ENCODE data around the gene DDX39A. TPM values are rescaled to one million over a fixed set of nuclear protein-coding genes. Genes with fewer than 3 reads are reported as not detected.

DDX39A gene
- polyA plus RNA-seq, 1 donor from 2014 or later, result 76.4 TPM

- H3K4me3 ChIP-seq (ENCODE audit: low read length), result no peak overlapping the region
- H3K36me3 ChIP-seq (ENCODE audit: insufficient read depth, low read length), result no peaks in the 10 kb centered on the region
- no peaks in the 10 kb centered on the region for H3K27me3 ChIP-seq (ENCODE audit: insufficient read depth, low read depth, low read length)
- H3K79me2 ChIP-seq (replicated peaks; ENCODE audit: insufficient read depth, low read length), result peaks cover under 1% of the 10 kb centered on the region
- H2AFZ ChIP-seq (ENCODE audit: low read depth, low read length), result no peak overlapping the region
- H3F3A ChIP-seq (ENCODE audit: insufficient read depth, low read length, poor library complexity, severe bottlenecking), result no peaks in the 10 kb centered on the region
- H4K20me1 ChIP-seq (ENCODE audit: insufficient read depth), result no peaks in the 10 kb centered on the region
- no peak for TF ChIP-seq POLR2AphosphoS5 (IDR thresholded peaks at IDR 0.05)
- no peak for TF ChIP-seq REST (IDR thresholded peaks at IDR 0.05; ENCODE audit: borderline replicate concordance)
- no peak for TF ChIP-seq TAF1 (IDR thresholded peaks at IDR 0.05; ENCODE audit: low read depth)
- TF ChIP-seq EP300 (conservative IDR thresholded peaks at IDR 0.05; ENCODE audit: poor library complexity, severe bottlenecking), result no peak
- TF ChIP-seq RAD21 (conservative IDR thresholded peaks at IDR 0.05), result no peak
- no peak for TF ChIP-seq CTCF (IDR thresholded peaks at IDR 0.05; ENCODE audit: poor library complexity, severe bottlenecking)
- TF ChIP-seq SMC3 (conservative IDR thresholded peaks at IDR 0.05; ENCODE audit: poor library complexity), result no peak
- no peak for TF ChIP-seq MXI1 (conservative IDR thresholded peaks at IDR 0.05; ENCODE audit: poor library complexity, severe bottlenecking)
- no peak for TF ChIP-seq EZH2 (IDR thresholded peaks at IDR 0.05; ENCODE audit: borderline replicate concordance, insufficient read depth, low read length, poor library complexity, severe bottlenecking)
- no peak overlapping the region for H3K9ac ChIP-seq (ENCODE audit: low read length)
- no peaks in the 10 kb centered on the region for H3K9me3 ChIP-seq (ENCODE audit: low read length)
- H3K4me2 ChIP-seq (ENCODE audit: low read length), result no peak overlapping the region
- H3K27ac ChIP-seq (ENCODE audit: low read length), result no peak overlapping the region
- no peaks in the 10 kb centered on the region for H3K9me2 ChIP-seq (ENCODE audit: insufficient read depth, low read length)
Measured at GRCh38 chr19:14427461-14427860, 8.3 kb upstream of the DDX39A start.

GRCh38 chr19:14425696-14426138 lies 6.6 kb upstream of the DDX39A start:
- TF ChIP-seq EZH2 (IDR thresholded peaks at IDR 0.05; ENCODE audit: borderline replicate concordance, insufficient read depth, low read length, poor library complexity, severe bottlenecking), result no peak
- TF ChIP-seq POLR2AphosphoS5 (IDR thresholded peaks at IDR 0.05), result no peak
- TF ChIP-seq TAF1 (IDR thresholded peaks at IDR 0.05; ENCODE audit: low read depth), result no peak
- TF ChIP-seq MXI1 (conservative IDR thresholded peaks at IDR 0.05; ENCODE audit: poor library complexity, severe bottlenecking), result no peak
- TF ChIP-seq EP300 (conservative IDR thresholded peaks at IDR 0.05; ENCODE audit: poor library complexity, severe bottlenecking), result no peak
- TF ChIP-seq CTCF (IDR thresholded peaks at IDR 0.05; ENCODE audit: poor library complexity, severe bottlenecking), result no peak
- TF ChIP-seq REST (IDR thresholded peaks at IDR 0.05; ENCODE audit: borderline replicate concordance), result no peak
- TF ChIP-seq SMC3 (conservative IDR thresholded peaks at IDR 0.05; ENCODE audit: poor library complexity), result no peak
- TF ChIP-seq RAD21 (conservative IDR thresholded peaks at IDR 0.05), result no peak
- H3F3A ChIP-seq (ENCODE audit: insufficient read depth, low read length, poor library complexity, severe bottlenecking), result no peaks in the 10 kb centered on the region
- no peak overlapping the region for H3K9ac ChIP-seq (ENCODE audit: low read length)
- no peaks in the 10 kb centered on the region for H3K9me2 ChIP-seq (ENCODE audit: insufficient read depth, low read length)
- no peaks in the 10 kb centered on the region for H3K9me3 ChIP-seq (ENCODE audit: low read length)
- H3K4me3 ChIP-seq (ENCODE audit: low read length), result no peak overlapping the region
- no peaks in the 10 kb centered on the region for H3K36me3 ChIP-seq (ENCODE audit: insufficient read depth, low read length)
- H3K27ac ChIP-seq (ENCODE audit: low read length), result no peak overlapping the region
- H3K27me3 ChIP-seq (ENCODE audit: insufficient read depth, low read depth, low read length), result no peaks in the 10 kb centered on the region
- H3K4me2 ChIP-seq (ENCODE audit: low read length), result no peak overlapping the region
- no peaks in the 10 kb centered on the region for H3K79me2 ChIP-seq (replicated peaks; ENCODE audit: insufficient read depth, low read length)
- H4K20me1 ChIP-seq (ENCODE audit: insufficient read depth), result no peaks in the 10 kb centered on the region
- H2AFZ ChIP-seq (ENCODE audit: low read depth, low read length), result no peak overlapping the region
